ENCODE data around the gene PPP4R1. TPM values are rescaled to one million over a fixed set of nuclear protein-coding genes. Genes with fewer than 3 reads are reported as not detected.

Gene PPP4R1, protein sequence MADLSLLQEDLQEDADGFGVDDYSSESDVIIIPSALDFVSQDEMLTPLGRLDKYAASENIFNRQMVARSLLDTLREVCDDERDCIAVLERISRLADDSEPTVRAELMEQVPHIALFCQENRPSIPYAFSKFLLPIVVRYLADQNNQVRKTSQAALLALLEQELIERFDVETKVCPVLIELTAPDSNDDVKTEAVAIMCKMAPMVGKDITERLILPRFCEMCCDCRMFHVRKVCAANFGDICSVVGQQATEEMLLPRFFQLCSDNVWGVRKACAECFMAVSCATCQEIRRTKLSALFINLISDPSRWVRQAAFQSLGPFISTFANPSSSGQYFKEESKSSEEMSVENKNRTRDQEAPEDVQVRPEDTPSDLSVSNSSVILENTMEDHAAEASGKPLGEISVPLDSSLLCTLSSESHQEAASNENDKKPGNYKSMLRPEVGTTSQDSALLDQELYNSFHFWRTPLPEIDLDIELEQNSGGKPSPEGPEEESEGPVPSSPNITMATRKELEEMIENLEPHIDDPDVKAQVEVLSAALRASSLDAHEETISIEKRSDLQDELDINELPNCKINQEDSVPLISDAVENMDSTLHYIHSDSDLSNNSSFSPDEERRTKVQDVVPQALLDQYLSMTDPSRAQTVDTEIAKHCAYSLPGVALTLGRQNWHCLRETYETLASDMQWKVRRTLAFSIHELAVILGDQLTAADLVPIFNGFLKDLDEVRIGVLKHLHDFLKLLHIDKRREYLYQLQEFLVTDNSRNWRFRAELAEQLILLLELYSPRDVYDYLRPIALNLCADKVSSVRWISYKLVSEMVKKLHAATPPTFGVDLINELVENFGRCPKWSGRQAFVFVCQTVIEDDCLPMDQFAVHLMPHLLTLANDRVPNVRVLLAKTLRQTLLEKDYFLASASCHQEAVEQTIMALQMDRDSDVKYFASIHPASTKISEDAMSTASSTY
- 100 to 1,000 TPM in 1 of 2 donors, 10 to 100 TPM in 1; 87.2 to 105 TPM for total RNA-seq
- polyA plus RNA-seq (ENCODE audit: insufficient read length in 2 of 2) = 10 to 100 TPM; 88.4 to 96.6 TPM
- long read RNA-seq, donor 1, partial matches to known transcripts = 10 of 17 reads
- long read RNA-seq, donor 1, other reads (novel, unspliced or antisense) = 0 of 17 reads
- long read RNA-seq, donor 2, partial matches to known transcripts = 0 of 1 reads
- long read RNA-seq, donor 2, other reads (novel, unspliced or antisense) = 0 of 1 reads
- long read RNA-seq, donor 3, partial matches to known transcripts = 0 of 1 reads
- long read RNA-seq, donor 3, other reads (novel, unspliced or antisense) = 0 of 1 reads
- long read RNA-seq, donor 4, transcript PPP4R1-202 (20 exons, 3,885 nt) = major isoform, 5 of 9 reads
- long read RNA-seq, donor 4, partial matches to known transcripts = 0 of 9 reads
- long read RNA-seq, donor 4, other reads (novel, unspliced or antisense) = 0 of 9 reads

DNA sequence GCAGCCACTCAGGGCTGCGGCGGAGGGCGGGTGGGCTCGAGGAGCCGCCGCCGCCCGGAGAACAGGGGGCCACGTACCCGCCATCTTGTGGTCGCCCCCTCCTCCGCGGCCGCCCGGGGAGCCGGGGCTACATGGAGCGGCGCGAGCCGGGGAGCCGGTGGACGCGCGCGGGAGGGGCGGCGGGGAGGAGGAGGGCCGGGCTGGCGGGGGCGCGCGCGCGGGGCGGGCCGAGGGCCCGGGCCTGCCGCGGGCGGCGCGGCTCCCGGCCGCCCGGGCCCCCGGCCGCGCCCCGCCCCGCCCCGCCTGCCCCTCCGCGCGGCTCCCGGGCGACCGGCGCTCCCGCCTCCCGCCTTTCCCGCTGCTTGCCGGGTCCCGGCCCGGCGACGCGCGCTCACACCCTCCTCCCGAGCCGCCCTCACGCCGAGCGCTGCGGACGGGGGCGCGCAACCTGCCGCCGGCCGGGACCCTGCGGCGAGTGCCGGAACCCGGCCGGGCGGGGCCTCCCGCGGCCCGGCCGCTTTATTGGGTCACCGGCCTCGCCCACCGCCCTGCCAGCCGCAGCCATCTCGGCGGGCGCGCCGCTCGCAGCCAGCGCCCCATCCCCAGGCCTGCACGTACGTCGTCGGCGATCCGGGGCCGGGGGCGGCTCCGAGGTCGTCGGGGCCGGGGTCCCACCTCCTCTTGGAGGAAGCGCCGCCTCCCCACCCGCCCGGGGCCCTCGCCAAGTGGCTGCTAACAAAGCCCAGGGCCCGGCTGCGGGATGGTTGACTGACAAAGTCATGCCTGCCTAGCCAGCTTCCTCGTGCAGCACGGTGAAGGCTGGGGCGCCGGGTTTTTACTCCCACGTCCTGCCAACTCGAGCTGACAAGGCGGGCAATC is at the start of gene PPP4R1:
TSS of gene PPP4R1 (minus strand) at position 159 of the 879 bp plus-strand sequence. CDS start at position 84, 75 bp downstream.
- peak in 5 of 6 donors; percentile 54 to 92 (median 72) for DNase-seq (ENCODE audit: low read depth in 4 of 6, low spot score in 6 of 6)
- Histone ChIP-seq H3K36me3 (ENCODE audit: control insufficient read depth, insufficient read depth, low read length) (peaks cover 3% of the 10 kb centered on the region), H3K9me3 (ENCODE audit: control insufficient read depth, insufficient read depth, low read length) (no peaks in the 10 kb centered on the region), H3K4me3 (ENCODE audit: low read depth, low read length) (peak within 1 kb of the TSS; percentile 89), H3K27ac (ENCODE audit: low read depth, low read length) (peak within 1 kb of the TSS; percentile 91), H3K27me3 (ENCODE audit: control insufficient read depth, insufficient read depth, low read length) (no peaks in the 10 kb centered on the region), H3K4me1 (ENCODE audit: control insufficient read depth, insufficient read depth, low read length) (peaks cover 9% of the 10 kb centered on the region)
- under 1% methylated on average over 124 of the region's 127 CpGs for WGBS (ENCODE audit: insufficient coverage)

DNA sequence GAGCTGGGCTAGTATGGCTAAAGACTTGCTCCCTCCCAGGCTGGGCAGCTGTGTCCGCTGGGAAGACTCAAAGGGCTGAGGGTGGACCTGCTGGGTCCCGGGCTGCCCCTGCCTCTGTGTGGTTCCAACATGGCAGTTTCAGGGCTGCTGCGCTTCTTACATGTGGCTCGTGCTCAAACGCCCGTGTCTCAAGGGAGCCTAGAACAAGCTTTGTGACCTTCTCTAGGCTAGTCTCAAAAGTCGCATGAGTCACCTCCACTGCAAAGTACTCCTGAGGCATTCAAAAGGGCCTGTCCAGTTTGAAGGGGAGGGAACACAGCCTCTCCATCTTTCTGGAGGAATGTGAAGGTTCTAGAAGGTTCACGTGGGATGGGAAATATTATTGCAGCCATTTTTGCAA is 49.0 kb upstream of the PPP4R1 start:
- Histone ChIP-seq H3K4me3 (ENCODE audit: low read depth, low read length) (no peak overlapping the region), H3K27ac (ENCODE audit: low read depth, low read length) (no peak overlapping the region), H3K4me1 (ENCODE audit: control insufficient read depth, insufficient read depth, low read length) (no peaks in the 10 kb centered on the region), H3K36me3 (ENCODE audit: control insufficient read depth, insufficient read depth, low read length) (no peaks in the 10 kb centered on the region), H3K27me3 (ENCODE audit: control insufficient read depth, insufficient read depth, low read length) (no peaks in the 10 kb centered on the region), H3K9me3 (ENCODE audit: control insufficient read depth, insufficient read depth, low read length) (peaks cover 2% of the 10 kb centered on the region)
- WGBS (ENCODE audit: insufficient coverage) = 96% methylated on average over 7 of the region's 8 CpGs
- no peak for DNase-seq (ENCODE audit: low read depth in 4 of 6, low spot score in 6 of 6)

DNA sequence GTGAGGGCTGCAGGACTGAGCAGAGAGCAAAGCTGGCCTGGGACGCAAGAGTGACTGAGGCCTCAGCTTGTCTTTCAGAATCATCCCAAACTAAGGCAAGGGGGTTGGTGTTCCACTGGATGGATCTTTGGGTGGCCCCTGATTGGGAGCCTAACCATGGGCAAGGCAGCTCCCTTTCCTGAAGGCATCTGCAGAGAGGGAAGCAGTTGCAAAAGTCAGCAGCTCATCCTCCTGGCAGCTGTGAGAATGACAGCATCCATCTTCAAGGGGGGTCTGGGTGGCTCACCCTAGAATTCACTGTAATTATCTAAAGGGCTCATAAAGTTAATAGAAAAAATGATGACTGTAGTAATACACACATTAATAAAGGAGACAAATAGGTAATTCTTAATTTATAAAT is 47.2 kb upstream of the PPP4R1 start:
- peaks cover 2% of the 10 kb centered on the region for H3K9me3 ChIP-seq (ENCODE audit: control insufficient read depth, insufficient read depth, low read length)
- H3K4me3 ChIP-seq (ENCODE audit: low read depth, low read length) = no peak overlapping the region
- 86% methylated on average over 1 of the region's 1 CpG for WGBS (ENCODE audit: insufficient coverage)
- H3K27me3 ChIP-seq (ENCODE audit: control insufficient read depth, insufficient read depth, low read length) = no peaks in the 10 kb centered on the region
- no peak overlapping the region for H3K27ac ChIP-seq (ENCODE audit: low read depth, low read length)
- H3K36me3 ChIP-seq (ENCODE audit: control insufficient read depth, insufficient read depth, low read length) = no peaks in the 10 kb centered on the region
- DNase-seq (ENCODE audit: low read depth in 4 of 6, low spot score in 6 of 6) = no peak
- no peaks in the 10 kb centered on the region for H3K4me1 ChIP-seq (ENCODE audit: control insufficient read depth, insufficient read depth, low read length)

DNA sequence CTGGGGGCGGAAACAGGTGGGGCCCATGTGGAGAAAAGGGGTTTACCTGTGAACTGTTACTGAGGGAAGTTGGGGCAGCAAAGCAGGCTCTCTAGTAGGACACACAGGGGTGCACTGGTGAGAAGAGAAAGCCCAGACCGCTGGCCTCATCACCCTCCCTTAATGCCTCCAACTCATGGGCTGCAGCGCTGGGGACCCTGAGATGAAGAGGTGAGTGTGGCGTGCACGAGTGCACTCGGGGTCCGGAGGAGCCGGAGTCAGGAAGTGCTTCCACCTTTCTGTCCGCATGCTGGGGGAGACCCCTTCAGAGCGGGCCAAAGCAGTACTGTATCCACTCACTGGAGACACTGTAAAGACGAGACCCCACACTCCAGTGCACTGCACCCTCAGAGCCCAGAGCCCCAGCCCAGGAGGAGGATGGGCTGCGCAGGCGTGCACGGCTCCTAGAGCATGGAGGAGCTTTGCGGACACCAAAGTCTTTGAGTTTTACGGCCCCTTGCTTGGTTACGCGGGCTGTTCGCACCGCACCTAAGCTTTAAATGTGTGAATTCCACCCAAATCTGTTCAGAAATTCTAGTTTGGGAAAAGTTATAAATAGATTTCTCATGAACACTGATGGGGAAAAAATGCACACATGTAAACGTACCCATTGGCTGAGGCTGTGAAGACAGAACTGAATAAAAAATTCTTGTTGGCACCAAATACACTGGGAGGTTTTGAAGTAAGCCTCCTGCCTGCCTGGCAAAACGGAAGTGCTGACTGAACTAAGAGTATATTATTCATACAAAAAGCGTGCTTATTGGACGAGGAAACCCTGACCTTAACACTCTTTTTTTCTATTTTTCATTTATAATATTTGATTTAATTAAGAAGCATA is 45.4 kb upstream of the PPP4R1 start:
- 94% methylated on average over 21 of the region's 24 CpGs for WGBS (ENCODE audit: insufficient coverage)

DNA sequence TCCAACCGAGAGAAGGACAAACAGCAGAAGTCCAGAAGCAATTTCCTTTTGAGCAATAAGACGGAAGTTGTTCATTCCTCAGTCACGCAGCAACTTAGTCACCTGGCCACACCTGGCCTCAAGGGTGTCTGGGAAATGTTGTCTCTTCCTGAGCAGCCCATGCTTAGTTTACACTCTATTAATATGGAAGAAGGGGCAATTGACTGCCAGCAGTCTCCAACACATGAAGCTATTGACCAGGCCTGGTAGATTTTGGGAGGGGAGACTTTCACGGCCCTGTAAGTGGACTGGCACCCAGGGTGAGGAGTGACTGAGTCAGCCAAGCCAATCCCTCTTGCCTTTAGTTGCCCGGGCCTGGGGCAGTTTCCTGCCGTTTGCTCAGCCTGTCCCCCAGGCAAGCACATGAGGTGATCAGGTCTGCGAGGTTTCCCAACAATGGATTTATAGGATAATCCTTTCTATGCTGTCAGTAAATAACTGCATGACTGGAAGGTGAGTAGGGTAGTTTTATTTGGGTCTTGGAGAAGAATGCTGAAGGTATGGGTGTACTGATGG is 43.8 kb upstream of the PPP4R1 start:
- DNase-seq (ENCODE audit: low read depth in 4 of 6, low spot score in 6 of 6) = no peak
- Histone ChIP-seq H3K4me1 (ENCODE audit: control insufficient read depth, insufficient read depth, low read length) (peaks cover 6% of the 10 kb centered on the region), H3K9me3 (ENCODE audit: control insufficient read depth, insufficient read depth, low read length) (no peaks in the 10 kb centered on the region), H3K36me3 (ENCODE audit: control insufficient read depth, insufficient read depth, low read length) (no peaks in the 10 kb centered on the region), H3K27ac (ENCODE audit: low read depth, low read length) (no peak overlapping the region), H3K4me3 (ENCODE audit: low read depth, low read length) (no peak overlapping the region), H3K27me3 (ENCODE audit: control insufficient read depth, insufficient read depth, low read length) (no peaks in the 10 kb centered on the region)
- WGBS (ENCODE audit: insufficient coverage) = 97% methylated on average over 3 of the region's 7 CpGs

More for the DNA sequence above, 45.4 kb upstream of the PPP4R1 start:
- no peaks in the 10 kb centered on the region for H3K4me1 ChIP-seq (ENCODE audit: control insufficient read depth, insufficient read depth, low read length)
- peaks cover 2% of the 10 kb centered on the region for H3K9me3 ChIP-seq (ENCODE audit: control insufficient read depth, insufficient read depth, low read length)
- H3K4me3 ChIP-seq (ENCODE audit: low read depth, low read length) = no peak overlapping the region
- no peak overlapping the region for H3K27ac ChIP-seq (ENCODE audit: low read depth, low read length)
- H3K36me3 ChIP-seq (ENCODE audit: control insufficient read depth, insufficient read depth, low read length) = no peaks in the 10 kb centered on the region
- no peaks in the 10 kb centered on the region for H3K27me3 ChIP-seq (ENCODE audit: control insufficient read depth, insufficient read depth, low read length)
- peak in 1 of 6 donors; percentile 60 for DNase-seq (ENCODE audit: low read depth in 4 of 6, low spot score in 6 of 6)

DNA sequence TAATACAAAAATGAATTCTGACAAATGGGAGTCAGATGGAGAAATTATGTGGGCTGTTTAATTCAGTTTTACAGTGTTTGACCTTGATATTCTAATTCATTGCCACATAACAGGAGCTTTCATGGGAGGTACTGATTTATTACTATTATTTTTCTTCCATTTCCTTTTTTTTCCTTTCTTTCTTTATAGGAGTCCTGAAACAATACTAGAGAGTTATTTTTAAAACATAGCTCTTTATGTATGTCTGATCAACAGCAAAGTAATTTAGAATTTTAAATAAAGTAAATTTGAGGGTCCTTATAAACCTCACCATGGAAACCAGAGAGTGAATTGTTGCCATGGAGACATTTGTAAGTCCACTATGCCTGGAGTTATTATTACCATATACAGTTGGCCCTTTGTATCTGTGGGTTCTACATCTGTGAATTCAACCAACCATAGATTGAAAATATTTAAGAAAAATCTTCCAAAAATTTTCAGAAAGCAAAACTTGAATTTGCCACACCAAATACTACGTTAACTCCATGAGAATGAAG is 40.9 kb upstream of the PPP4R1 start:
- Histone ChIP-seq H3K4me3 (ENCODE audit: low read depth, low read length) (no peak overlapping the region), H3K4me1 (ENCODE audit: control insufficient read depth, insufficient read depth, low read length) (peaks cover 6% of the 10 kb centered on the region), H3K27ac (ENCODE audit: low read depth, low read length) (peak overlapping the region; percentile 6), H3K9me3 (ENCODE audit: control insufficient read depth, insufficient read depth, low read length) (no peaks in the 10 kb centered on the region), H3K36me3 (ENCODE audit: control insufficient read depth, insufficient read depth, low read length) (no peaks in the 10 kb centered on the region), H3K27me3 (ENCODE audit: control insufficient read depth, insufficient read depth, low read length) (no peaks in the 10 kb centered on the region)
- DNase-seq (ENCODE audit: low read depth in 4 of 6, low spot score in 6 of 6) = peak in 2 of 6 donors; percentile 60 to 78
- no CpG with 5 or more reads among the region's 1 CpG for WGBS (ENCODE audit: insufficient coverage)

DNA sequence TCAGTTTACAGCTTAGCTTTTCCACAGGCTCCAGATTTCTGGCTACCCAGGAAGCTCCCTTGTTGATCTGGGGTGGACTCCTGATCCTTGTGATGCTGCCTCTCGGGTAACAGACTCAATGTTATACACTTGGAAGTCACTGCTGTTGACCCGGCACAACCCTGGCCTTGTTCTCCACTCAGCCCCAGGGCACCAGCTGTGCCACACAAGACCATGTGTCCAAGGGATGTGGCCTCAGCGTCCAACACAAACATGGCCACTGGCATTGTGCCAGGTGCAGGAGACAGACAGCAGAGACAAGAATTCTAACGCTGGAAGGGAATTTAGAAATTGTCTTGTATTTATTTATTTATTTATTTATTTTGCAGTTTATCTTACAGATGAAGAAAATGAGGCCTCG is 39.0 kb upstream of the PPP4R1 start:
- no peaks in the 10 kb centered on the region for H3K9me3 ChIP-seq (ENCODE audit: control insufficient read depth, insufficient read depth, low read length)
- DNase-seq (ENCODE audit: low read depth in 4 of 6, low spot score in 6 of 6) = peak in 1 of 6 donors; percentile 71

More for the DNA sequence above, 39.0 kb upstream of the PPP4R1 start:
- Histone ChIP-seq H3K36me3 (ENCODE audit: control insufficient read depth, insufficient read depth, low read length) (no peaks in the 10 kb centered on the region), H3K4me3 (ENCODE audit: low read depth, low read length) (no peak overlapping the region), H3K27ac (ENCODE audit: low read depth, low read length) (no peak overlapping the region), H3K27me3 (ENCODE audit: control insufficient read depth, insufficient read depth, low read length) (no peaks in the 10 kb centered on the region), H3K4me1 (ENCODE audit: control insufficient read depth, insufficient read depth, low read length) (peaks cover 6% of the 10 kb centered on the region)
- WGBS (ENCODE audit: insufficient coverage) = 53% methylated on average over 2 of the region's 5 CpGs
